Transverse colon (tissue), 4 donors: ENCODE data around the gene PLXDC2. TPM values are rescaled to one million over a fixed set of nuclear protein-coding genes. Genes with fewer than 3 reads are reported as not detected.

ENCODE experiments used
- DNase-seq: peaks from one replicate; pipeline ENCODE4 v3.0.0-alpha.2; 2019
- H3K27ac ChIP-seq, 4 donors: fragments of 200-600 bp; sonication (generic); 2 replicates each; pipeline ENCODE4 v1.5.1; 2016 to 2018; ENCODE audit warnings: inconsistent platforms in 4 of 4
- H3K27me3 ChIP-seq: fragments of 200-600 bp; sonication (generic); 2 replicates; pipeline ENCODE4 v1.5.1; 2017; ENCODE audit warnings: inconsistent platforms
- H3K36me3 ChIP-seq, 4 donors: fragments of 200-600 bp; sonication (generic); 2 replicates each; pipeline ENCODE4 v1.5.1; 2017 to 2019; ENCODE audit warnings: inconsistent platforms in 4 of 4
- H3K4me1 ChIP-seq, 4 donors: fragments of 200-600 bp; sonication (generic); 2 replicates each; pipeline ENCODE4 v1.5.1; 2017 to 2020; ENCODE audit warnings: inconsistent platforms in 4 of 4
- H3K4me3 ChIP-seq, 4 donors: fragments of 200-600 bp; sonication (generic); 1 replicate in 1 of 4; 2 replicates in 3 of 4; pipeline versions ENCODE4 v1.5.1 to v1.6.1; 2017 to 2019; ENCODE audit warnings: inconsistent platforms in 4 of 4
- H3K9me3 ChIP-seq, 2 donors: fragments of 200-600 bp; sonication (generic); 2 replicates each; pipeline ENCODE4 v1.5.1; 2017 to 2019; ENCODE audit warnings: inconsistent platforms in 2 of 2
- EP300 ChIP-seq: sonication (generic); formaldehyde crosslinking; IDR thresholded peaks from one replicate; pipeline ENCODE4 v1.6.1; 2017; ENCODE audit warnings: antibody characterized with exemption, low read depth
- POLR2A ChIP-seq: fragments of 450-650 bp; IDR thresholded peaks from one replicate; pipeline ENCODE4 v1.6.1; 2016; ENCODE audit warnings: antibody characterized with exemption, mild to moderate bottlenecking, moderate library complexity
- POLR2AphosphoS5 ChIP-seq, 3 donors: sonication (generic); formaldehyde crosslinking; IDR thresholded peaks; one replicate each; pipeline ENCODE4 v1.6.1; 2016; ENCODE audit warnings: antibody characterized with exemption in 3 of 3
- WGBS, 2 donors: methylation state at CpG; one replicate each; pipeline ENCODE4 v1.1.5; 2018; ENCODE audit warnings: low coverage in 1 of 2; 5-methylcytosine and 5-hydroxymethylcytosine counted together
- in situ Hi-C, 4 donors: fragments of 200-750 bp; cut with MboI; loops; one replicate each; pipeline versions ENCODE4 v1.15.0 to v1.15.1; 2017; ENCODE audit warnings: low sequenced_read_pairs in 3 of 4, low pct_ligation_motif_present in 1 of 4, low pct_unique_long_range_greater_than_20kb in 1 of 4
- intact Hi-C: fragments of 100-400 bp; cut with DNase I; formaldehyde crosslinking; loops from one replicate; pipeline ENCODE4 v1.15.1; 2023; ENCODE audit warnings: low total_unique reads
- total RNA-seq, 4 donors: library from RNA; depleted of rRNA; stranded (reverse); fragments of >200 nt; gene quantifications; one replicate each; pipeline ENCODE4 v1.1.0, GENCODE V29; 2016
- TF ChIP-seq, protein P1 (sequence below), 5 experiments: fragments of 200-600 bp in 3 of 5; fragments of 450-650 bp in 2 of 5; sonication (generic) in 3 of 5; IDR thresholded peaks; 1 replicate in 2 of 5; 2 replicates in 3 of 5; pipeline ENCODE4 v1.5.1; 2016 to 2017; ENCODE audit warnings: antibody characterized with exemption in 5 of 5, inconsistent platforms in 3 of 5, mild to moderate bottlenecking in 2 of 5, moderate library complexity in 1 of 5

The PLXDC2 gene
- total RNA-seq, 4 donors from 2014 or later, result 12.0 to 32.2 (median 20.3) TPM

DNA sequence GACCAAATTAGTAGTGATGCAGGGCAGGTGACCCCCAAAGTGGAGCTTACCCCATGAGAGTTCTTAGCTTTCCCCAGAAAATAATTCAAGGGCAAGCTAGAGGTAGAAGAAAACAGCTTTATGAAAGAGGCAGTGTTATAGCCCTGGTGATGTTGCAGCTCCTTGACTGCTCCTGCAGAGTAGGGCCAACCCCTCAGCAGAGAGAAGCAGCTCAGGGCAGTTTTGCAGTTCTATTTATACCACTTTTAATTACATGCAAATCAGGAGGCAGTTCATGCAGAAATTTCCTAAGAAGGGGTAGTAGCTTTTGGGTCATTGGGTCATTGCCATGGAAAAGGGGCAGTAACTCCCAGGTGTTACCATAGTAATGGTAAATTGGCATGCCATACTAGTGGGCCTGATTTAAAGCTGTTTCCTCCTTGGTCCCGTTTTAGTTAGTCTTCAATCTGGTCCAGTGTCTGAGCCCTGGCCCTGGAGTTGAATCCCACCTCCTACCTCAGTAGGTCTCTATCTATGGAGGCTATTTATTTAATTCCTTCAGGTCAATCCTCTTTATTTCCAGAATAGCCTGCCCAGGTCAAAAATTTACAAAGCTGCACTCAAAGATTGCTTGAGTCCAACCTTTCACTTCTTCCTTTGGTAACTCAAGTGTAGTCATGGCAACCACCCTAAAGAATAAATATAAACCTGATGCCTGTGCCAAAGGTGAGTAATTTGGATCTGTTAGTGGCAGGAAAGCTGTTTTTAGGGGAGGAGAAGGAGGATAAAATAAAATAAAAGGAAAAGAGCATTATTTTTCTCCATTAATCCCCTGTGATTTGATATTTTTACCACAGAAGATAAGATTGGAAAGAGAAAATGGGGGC is 29.5 kb downstream of the PLXDC2 start:
- Histone ChIP-seq H3K27ac (no peak overlapping the region), H3K4me3 (no peak overlapping the region), H3K9me3 (no peaks in the 10 kb centered on the region), H3K36me3 (peaks cover 0 to 2% (median 0%) of the 10 kb centered on the region in 4 donors), H3K4me1 (peaks cover 0 to 10% (median 7%) of the 10 kb centered on the region in 4 donors), H3K27me3 (no peaks in the 10 kb centered on the region)
- no peak for DNase-seq
- in situ Hi-C loops (no loop called here), intact Hi-C loops (no loop called here)
- WGBS, 2 donors, result 53% methylated on average over 1 of the region's 1 CpG; no CpG with 5 or more reads in 1 of the 2 donors
- TF ChIP-seq POLR2AphosphoS5 (IDR thresholded peaks at IDR 0.05), result no peak
- no peak for TF ChIP-seq POLR2A
- TF ChIP-seq EP300, result no peak
- TF ChIP-seq, protein P1, sequence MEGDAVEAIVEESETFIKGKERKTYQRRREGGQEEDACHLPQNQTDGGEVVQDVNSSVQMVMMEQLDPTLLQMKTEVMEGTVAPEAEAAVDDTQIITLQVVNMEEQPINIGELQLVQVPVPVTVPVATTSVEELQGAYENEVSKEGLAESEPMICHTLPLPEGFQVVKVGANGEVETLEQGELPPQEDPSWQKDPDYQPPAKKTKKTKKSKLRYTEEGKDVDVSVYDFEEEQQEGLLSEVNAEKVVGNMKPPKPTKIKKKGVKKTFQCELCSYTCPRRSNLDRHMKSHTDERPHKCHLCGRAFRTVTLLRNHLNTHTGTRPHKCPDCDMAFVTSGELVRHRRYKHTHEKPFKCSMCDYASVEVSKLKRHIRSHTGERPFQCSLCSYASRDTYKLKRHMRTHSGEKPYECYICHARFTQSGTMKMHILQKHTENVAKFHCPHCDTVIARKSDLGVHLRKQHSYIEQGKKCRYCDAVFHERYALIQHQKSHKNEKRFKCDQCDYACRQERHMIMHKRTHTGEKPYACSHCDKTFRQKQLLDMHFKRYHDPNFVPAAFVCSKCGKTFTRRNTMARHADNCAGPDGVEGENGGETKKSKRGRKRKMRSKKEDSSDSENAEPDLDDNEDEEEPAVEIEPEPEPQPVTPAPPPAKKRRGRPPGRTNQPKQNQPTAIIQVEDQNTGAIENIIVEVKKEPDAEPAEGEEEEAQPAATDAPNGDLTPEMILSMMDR (IDR thresholded peaks at IDR 0.05), result no peak

DNA sequence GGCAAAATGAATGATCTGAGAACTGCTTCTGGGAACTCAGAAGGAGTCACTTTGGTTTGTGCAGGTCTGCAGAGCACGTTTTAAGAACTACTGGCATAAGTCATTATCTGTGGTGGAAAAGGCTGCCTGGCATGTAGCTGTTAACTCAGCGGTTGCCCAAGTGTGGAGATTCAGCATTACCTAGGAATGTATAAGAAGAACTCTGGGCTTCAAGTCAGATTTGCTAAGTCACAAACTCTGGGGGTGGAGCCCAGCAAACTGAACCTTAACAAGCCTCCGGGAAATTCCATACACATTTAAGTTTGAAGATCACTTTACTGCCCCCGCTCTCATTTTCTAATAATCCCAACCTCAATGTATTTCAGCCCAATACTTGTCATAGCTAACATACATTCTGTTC is 31.1 kb downstream of the PLXDC2 start:
- DNase-seq, result no peak
- Histone ChIP-seq H3K27me3 (no peaks in the 10 kb centered on the region), H3K9me3 (no peaks in the 10 kb centered on the region), H3K27ac (no peak overlapping the region), H3K36me3 (peaks cover 0 to 2% (median 0%) of the 10 kb centered on the region in 4 donors), H3K4me1 (peaks cover 0 to 10% (median 7%) of the 10 kb centered on the region in 4 donors), H3K4me3 (no peak overlapping the region)
- 82 to 92% methylated on average over 2 to 4 of the region's 4 CpGs for WGBS, 2 donors
- intact Hi-C loops (no loop called here), in situ Hi-C loops (no loop called here)
- no peak for TF ChIP-seq POLR2AphosphoS5 (IDR thresholded peaks at IDR 0.05)

DNA sequence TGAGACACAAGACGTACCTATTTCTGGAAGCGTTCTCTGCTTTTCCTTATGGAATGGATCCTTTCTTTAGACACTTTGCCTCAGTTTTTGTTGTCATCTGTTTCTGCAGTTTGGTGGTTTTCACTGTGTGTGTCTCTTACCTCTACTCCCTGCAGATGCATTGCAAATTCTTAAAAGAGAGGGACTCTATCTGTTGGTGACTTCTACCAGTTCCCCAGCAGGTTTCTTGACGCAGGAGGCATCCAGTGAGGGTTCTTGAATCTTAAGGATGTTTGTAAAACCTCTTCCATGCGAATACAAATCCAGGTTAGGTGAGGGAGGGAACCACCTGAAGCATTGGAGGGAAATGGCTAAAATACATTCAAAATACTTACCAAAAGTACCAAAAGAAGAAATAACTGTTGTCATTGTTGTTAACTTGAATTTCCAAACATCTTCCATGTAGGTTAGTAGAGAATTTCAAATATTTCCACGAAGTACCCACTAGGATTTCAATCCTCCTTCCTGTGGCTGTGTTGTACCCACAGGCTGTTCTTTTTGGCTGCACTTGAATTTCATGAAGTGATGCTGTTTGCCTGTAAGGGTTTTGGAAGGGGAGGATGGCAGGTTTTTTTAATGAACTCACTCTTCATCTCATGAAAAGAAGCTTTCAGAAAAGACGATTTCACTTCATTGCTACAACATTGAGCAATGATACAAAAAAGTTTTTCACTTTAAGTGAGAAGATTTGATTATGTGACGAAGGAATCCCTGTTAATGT is 32.2 kb downstream of the PLXDC2 start:
- no peaks in the 10 kb centered on the region for H3K27me3 ChIP-seq
- no peak overlapping the region for H3K4me3 ChIP-seq
- peaks cover 0 to 10% (median 7%) of the 10 kb centered on the region in 4 donors for H3K4me1 ChIP-seq
- TF ChIP-seq POLR2A (no peak), POLR2AphosphoS5 (IDR thresholded peaks at IDR 0.05) (no peak), EP300 (no peak)
- TF ChIP-seq, protein P1 (IDR thresholded peaks at IDR 0.05), result no peak
- DNase-seq, result no peak
- H3K27ac ChIP-seq, result no peak overlapping the region
- WGBS, 2 donors, result 78 to 91% methylated on average over 5 to 7 of the region's 7 CpGs
- H3K36me3 ChIP-seq, result peaks cover 0 to 2% (median 0%) of the 10 kb centered on the region in 4 donors
- intact Hi-C loops, result no loop called here
- H3K9me3 ChIP-seq, result no peaks in the 10 kb centered on the region
- in situ Hi-C loops, result no loop called here

DNA sequence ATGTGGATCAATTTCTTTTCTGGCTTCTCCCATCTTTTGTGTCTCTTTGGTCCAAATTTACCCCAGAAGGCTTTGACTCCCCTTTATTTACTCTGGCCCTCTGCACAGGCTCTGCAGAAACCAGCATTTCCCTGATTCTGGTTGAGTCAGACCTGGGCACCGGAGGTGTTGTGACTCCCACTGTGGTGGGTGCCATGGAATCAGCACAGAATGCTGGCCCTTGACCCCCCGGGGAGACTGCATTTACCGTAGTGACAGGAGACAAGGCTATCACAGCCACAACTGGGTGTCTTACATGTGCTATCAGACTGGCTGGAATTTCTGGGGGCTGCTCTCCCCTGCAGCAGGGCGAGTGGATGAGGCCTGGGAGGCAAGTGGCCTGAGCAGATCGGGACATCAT is 37.6 kb downstream of the PLXDC2 start:
- Histone ChIP-seq H3K27me3 (no peaks in the 10 kb centered on the region), H3K36me3 (peaks cover 0 to 2% (median 0%) of the 10 kb centered on the region in 4 donors), H3K9me3 (no peaks in the 10 kb centered on the region), H3K4me1 (no peaks in the 10 kb centered on the region), H3K27ac (no peak overlapping the region), H3K4me3 (no peak overlapping the region)
- intact Hi-C loops (no loop called here), in situ Hi-C loops (no loop called here)
- TF ChIP-seq, protein P1 (IDR thresholded peaks at IDR 0.05), result no peak
- TF ChIP-seq EP300 (no peak), POLR2A (no peak), POLR2AphosphoS5 (IDR thresholded peaks at IDR 0.05) (no peak)
- 78% methylated on average over 5 of the region's 5 CpGs; no CpG with 5 or more reads in 1 of the 2 donors for WGBS, 2 donors
- DNase-seq, result no peak
